Measurements from ENCODE around the gene OR4E1.
A peak's percentile ranks its signal among the peaks of the same experiment; 100 is the strongest.
"Not testable (repeated sequence)": the region's sequence is repeated elsewhere in the genome, so short reads cannot be mapped to it uniquely, and the experiment has no call there.

The OR4E1 gene

DNA sequence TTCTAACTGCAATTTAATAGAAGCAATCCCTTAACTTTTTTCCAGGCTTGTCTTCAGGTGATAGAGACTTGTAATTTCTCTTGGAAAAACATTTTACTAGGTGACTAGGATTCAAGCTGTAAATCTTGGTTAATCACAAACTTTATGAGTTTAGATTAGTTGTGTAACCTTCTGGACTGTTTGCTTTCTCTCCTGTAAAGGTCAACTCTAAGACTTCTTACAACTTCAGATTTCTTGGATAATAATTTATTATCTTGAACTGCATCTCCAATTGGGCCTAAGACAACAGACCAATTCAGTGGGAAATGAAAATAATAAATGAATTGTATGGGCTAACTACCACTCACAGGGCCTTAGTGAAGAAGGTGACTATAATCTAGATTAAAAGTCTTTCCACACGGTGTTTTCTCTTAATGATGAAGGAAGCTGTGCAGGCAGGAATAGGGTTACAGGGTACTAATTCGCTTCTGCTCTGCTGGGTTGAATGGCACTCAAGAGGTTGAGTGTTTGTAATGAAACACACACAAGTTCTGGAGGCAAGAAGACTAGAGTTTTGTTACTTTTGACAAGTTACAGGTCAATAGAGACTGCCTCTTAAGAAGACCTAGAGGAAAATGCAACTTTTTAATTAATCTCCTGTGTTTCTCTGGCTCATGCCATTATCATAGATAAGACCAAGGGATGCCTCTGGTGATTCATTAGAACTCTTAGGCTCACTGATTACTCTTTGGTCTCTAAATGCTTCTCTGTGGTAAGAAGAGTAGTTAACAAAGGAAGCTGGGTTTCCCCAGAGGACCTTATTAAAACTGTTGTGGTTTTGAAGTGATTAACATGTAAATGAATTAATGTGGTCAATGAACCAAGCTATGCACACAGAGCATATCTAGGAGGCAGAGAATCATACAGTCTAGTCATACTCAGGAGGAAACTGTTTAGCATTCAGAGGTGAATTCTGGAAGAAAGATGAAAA is 30.0 kb upstream of the OR4E1 start:
- Histone ChIP-seq H3K9me3 (ENCODE audit: control extremely low read depth in 1 of 5, control insufficient read depth in 4 of 5, insufficient read depth in 2 of 5, low read depth in 1 of 5, low read length in 4 of 5) (peaks cover 3 to 18% (median 5%) of the 10 kb centered on the region in 5 experiments), H3K4me1 (ENCODE audit: control extremely low read depth in 1 of 4, control insufficient read depth in 4 of 4, insufficient read depth in 4 of 4, low read length in 3 of 4) (no peaks in the 10 kb centered on the region), H3K27ac (ENCODE audit: insufficient read depth in 1 of 2, low read depth in 1 of 2, low read length in 2 of 2, poor library complexity in 1 of 2, severe bottlenecking in 2 of 2) (no peak overlapping the region), H3K4me3 (ENCODE audit: control insufficient read depth in 1 of 7, extremely low read depth in 1 of 7, insufficient read depth in 4 of 7, low read depth in 2 of 7, low read length in 6 of 7) (no peak overlapping the region), H3K27me3 (replicated peaks in 2 of 5; ENCODE audit: control insufficient read depth in 4 of 5, insufficient read depth in 5 of 5, low read length in 4 of 5) (peaks cover 0 to 5% (median 0%) of the 10 kb centered on the region in 5 experiments), H3K36me3 (ENCODE audit: control insufficient read depth in 4 of 4, insufficient read depth in 4 of 4, low read length in 3 of 4) (no peaks in the 10 kb centered on the region)
- DNase-seq: peak; percentile 7 to 57 (median 56)
- ChIA-PET CTCF (no interaction called here), POLR2A (no interaction called here)
- WGBS (ENCODE audit: insufficient coverage): 92% methylated on average over 2 of the region's 2 CpGs

DNA sequence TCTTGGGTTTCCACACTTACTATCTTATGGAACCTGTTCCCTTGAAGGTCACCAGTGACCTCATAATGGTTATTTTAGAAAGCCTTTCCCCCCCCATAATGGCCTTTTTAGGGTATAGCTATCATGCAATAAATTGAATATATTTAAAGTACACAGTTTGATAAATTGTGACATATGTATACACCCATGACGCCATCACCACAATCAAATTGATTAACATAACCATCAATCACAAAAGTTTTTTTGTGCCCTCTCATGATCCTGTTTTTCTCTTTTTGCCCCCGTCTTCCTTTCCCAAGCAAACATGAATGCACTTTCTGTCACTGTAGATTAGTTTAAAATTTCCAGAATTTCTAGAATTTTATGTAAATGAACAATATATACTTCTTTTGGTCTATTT is 28.7 kb upstream of the OR4E1 start:
- no peaks in the 10 kb centered on the region for H3K4me1 ChIP-seq (ENCODE audit: control extremely low read depth in 1 of 4, control insufficient read depth in 4 of 4, insufficient read depth in 4 of 4, low read length in 3 of 4)
- H3K9me3 ChIP-seq (ENCODE audit: control extremely low read depth in 1 of 5, control insufficient read depth in 4 of 5, insufficient read depth in 2 of 5, low read depth in 1 of 5, low read length in 4 of 5): peaks cover 3 to 11% (median 4%) of the 10 kb centered on the region in 5 experiments
- no peaks in the 10 kb centered on the region for H3K36me3 ChIP-seq (ENCODE audit: control insufficient read depth in 4 of 4, insufficient read depth in 4 of 4, low read length in 3 of 4)
- H3K27me3 ChIP-seq (replicated peaks in 2 of 5; ENCODE audit: control insufficient read depth in 4 of 5, insufficient read depth in 5 of 5, low read length in 4 of 5): peaks cover 0 to 5% (median 0%) of the 10 kb centered on the region in 5 experiments
- no peak overlapping the region for H3K27ac ChIP-seq (ENCODE audit: insufficient read depth in 1 of 2, low read depth in 1 of 2, low read length in 2 of 2, poor library complexity in 1 of 2, severe bottlenecking in 2 of 2)
- no peak for DNase-seq
- H3K4me3 ChIP-seq (ENCODE audit: control insufficient read depth in 1 of 7, extremely low read depth in 1 of 7, insufficient read depth in 4 of 7, low read depth in 2 of 7, low read length in 6 of 7): no peak overlapping the region
- ChIA-PET POLR2A (no interaction called here), CTCF (no interaction called here)
- no CpG with 5 or more reads among the region's 2 CpGs for WGBS (ENCODE audit: insufficient coverage)

DNA sequence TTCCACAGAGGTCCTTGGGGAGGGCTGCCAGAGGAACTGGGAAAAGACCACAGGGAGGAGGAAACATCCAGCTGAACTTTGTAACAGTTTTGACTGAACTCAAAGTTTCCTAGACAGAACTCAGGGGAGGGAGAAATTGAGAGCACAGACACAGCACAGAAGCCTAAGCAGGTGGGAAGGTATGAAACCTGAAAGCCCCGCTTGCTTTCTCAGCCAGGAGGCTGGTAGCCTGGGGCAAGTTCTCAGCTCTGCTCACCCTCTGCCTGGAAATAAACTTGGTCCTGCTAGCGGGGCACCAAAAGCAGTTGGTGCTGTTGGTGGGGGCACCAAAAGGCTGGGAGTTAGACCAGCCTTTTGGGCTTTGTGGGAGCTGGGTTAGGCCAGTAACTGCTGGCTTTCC is 25.9 kb upstream of the OR4E1 start:
- ChIA-PET POLR2A (no interaction called here), CTCF (interaction anchor here (0.9 kb wide), 1 partner anchor 10 kb away, joined by 3 read pairs; no protein-coding TSS in a partner anchor)
- WGBS (ENCODE audit: insufficient coverage): 100% methylated on average over 1 of the region's 2 CpGs
- Histone ChIP-seq H3K36me3 (ENCODE audit: control insufficient read depth in 4 of 4, insufficient read depth in 4 of 4, low read length in 3 of 4) (no peaks in the 10 kb centered on the region), H3K27me3 (replicated peaks in 2 of 5; ENCODE audit: control insufficient read depth in 4 of 5, insufficient read depth in 5 of 5, low read length in 4 of 5) (peaks cover 0 to 5% (median 2%) of the 10 kb centered on the region in 5 experiments), H3K9me3 (ENCODE audit: control extremely low read depth in 1 of 5, control insufficient read depth in 4 of 5, insufficient read depth in 2 of 5, low read depth in 1 of 5, low read length in 4 of 5) (no peaks in the 10 kb centered on the region), H3K4me1 (ENCODE audit: control extremely low read depth in 1 of 4, control insufficient read depth in 4 of 4, insufficient read depth in 4 of 4, low read length in 3 of 4) (no peaks in the 10 kb centered on the region), H3K4me3 (ENCODE audit: control insufficient read depth in 1 of 7, extremely low read depth in 1 of 7, insufficient read depth in 4 of 7, low read depth in 2 of 7, low read length in 6 of 7) (no peak overlapping the region), H3K27ac (ENCODE audit: insufficient read depth in 1 of 2, low read depth in 1 of 2, low read length in 2 of 2, poor library complexity in 1 of 2, severe bottlenecking in 2 of 2) (no peak overlapping the region)
- DNase-seq: no peak

DNA sequence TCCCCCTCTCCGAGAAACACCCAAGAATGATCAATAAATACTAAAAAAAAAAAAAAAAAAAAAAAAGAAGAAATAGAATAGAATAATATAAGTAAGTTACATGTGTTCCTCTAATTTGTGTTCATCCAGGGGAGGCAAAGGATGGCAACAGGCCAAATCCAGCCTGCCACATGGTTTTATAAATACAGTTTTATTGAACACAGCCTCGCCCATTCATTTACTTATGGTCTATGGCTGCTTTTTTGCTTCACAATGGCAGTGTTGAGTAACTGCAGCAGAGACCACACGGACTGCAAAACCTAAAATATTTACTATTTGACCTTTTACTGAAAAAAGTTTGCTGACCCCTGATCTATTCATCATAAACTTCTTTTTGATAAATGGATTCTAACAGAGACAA is 24.9 kb upstream of the OR4E1 start:
- H3K36me3 ChIP-seq (ENCODE audit: control insufficient read depth in 4 of 4, insufficient read depth in 4 of 4, low read length in 3 of 4); H3K4me1 ChIP-seq (ENCODE audit: control extremely low read depth in 1 of 4, control insufficient read depth in 4 of 4, insufficient read depth in 4 of 4, low read length in 3 of 4); H3K27me3 ChIP-seq (replicated peaks in 2 of 5; ENCODE audit: control insufficient read depth in 4 of 5, insufficient read depth in 5 of 5, low read length in 4 of 5); DNase-seq; H3K27ac ChIP-seq (ENCODE audit: insufficient read depth in 1 of 2, low read depth in 1 of 2, low read length in 2 of 2, poor library complexity in 1 of 2, severe bottlenecking in 2 of 2); H3K9me3 ChIP-seq (ENCODE audit: control extremely low read depth in 1 of 5, control insufficient read depth in 4 of 5, insufficient read depth in 2 of 5, low read depth in 1 of 5, low read length in 4 of 5); H3K4me3 ChIP-seq (ENCODE audit: control insufficient read depth in 1 of 7, extremely low read depth in 1 of 7, insufficient read depth in 4 of 7, low read depth in 2 of 7, low read length in 6 of 7); CTCF ChIA-PET; POLR2A ChIA-PET: not testable (repeated sequence)
- WGBS (ENCODE audit: insufficient coverage): no CpG with 5 or more reads among the region's 3 CpGs

DNA sequence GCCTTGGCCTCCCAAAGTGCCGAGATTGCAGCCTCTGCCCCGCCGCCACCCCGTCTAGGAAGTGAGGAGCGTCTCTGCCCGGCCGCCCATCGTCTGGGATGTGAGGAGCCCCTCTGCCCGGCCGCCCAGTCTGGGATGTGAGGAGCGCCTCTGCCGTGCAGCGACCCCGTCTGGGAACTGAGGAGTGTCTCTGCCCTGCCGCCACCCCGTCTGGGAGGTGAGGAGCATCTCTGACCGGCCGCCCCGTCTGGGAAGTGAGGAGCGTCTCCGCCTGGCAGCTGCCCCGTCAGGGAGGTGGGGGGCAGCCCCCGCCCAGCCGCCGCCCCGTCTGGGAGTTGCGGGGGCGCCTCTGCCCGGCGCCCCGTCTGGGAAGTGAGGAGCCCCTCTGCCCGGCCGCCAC is 24.0 kb upstream of the OR4E1 start:
- CTCF ChIA-PET; H3K4me1 ChIP-seq (ENCODE audit: control extremely low read depth in 1 of 4, control insufficient read depth in 4 of 4, insufficient read depth in 4 of 4, low read length in 3 of 4); DNase-seq; H3K9me3 ChIP-seq (ENCODE audit: control extremely low read depth in 1 of 5, control insufficient read depth in 4 of 5, insufficient read depth in 2 of 5, low read depth in 1 of 5, low read length in 4 of 5); H3K36me3 ChIP-seq (ENCODE audit: control insufficient read depth in 4 of 4, insufficient read depth in 4 of 4, low read length in 3 of 4); H3K4me3 ChIP-seq (ENCODE audit: control insufficient read depth in 1 of 7, extremely low read depth in 1 of 7, insufficient read depth in 4 of 7, low read depth in 2 of 7, low read length in 6 of 7); H3K27me3 ChIP-seq (replicated peaks in 2 of 5; ENCODE audit: control insufficient read depth in 4 of 5, insufficient read depth in 5 of 5, low read length in 4 of 5); POLR2A ChIA-PET; H3K27ac ChIP-seq (ENCODE audit: insufficient read depth in 1 of 2, low read depth in 1 of 2, low read length in 2 of 2, poor library complexity in 1 of 2, severe bottlenecking in 2 of 2): not testable (repeated sequence)
- WGBS (ENCODE audit: insufficient coverage): 96% methylated on average over 19 of the region's 33 CpGs

DNA sequence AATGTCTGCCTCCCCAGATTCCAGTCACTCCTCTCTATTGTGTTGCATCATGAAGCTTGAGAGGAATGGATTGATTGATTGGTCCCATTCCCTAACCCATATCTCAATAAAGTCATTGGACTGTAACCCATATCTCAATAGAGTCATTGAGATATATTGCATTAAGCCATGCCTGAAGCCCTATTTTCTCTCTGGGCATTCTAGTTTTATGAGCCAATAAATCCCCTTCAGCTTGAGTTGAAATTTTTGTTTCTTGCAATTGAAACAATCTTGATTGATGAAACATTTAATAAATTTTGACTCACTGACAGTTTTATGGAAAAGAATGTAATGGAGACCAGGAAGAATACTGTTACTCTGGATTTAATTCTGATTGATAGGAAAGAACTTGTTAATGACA is 20.8 kb upstream of the OR4E1 start:
- Histone ChIP-seq H3K36me3 (ENCODE audit: control insufficient read depth in 4 of 4, insufficient read depth in 4 of 4, low read length in 3 of 4) (no peaks in the 10 kb centered on the region), H3K27ac (ENCODE audit: insufficient read depth in 1 of 2, low read depth in 1 of 2, low read length in 2 of 2, poor library complexity in 1 of 2, severe bottlenecking in 2 of 2) (no peak overlapping the region), H3K27me3 (replicated peaks in 2 of 5; ENCODE audit: control insufficient read depth in 4 of 5, insufficient read depth in 5 of 5, low read length in 4 of 5) (peaks cover 0 to 4% (median 0%) of the 10 kb centered on the region in 5 experiments), H3K9me3 (ENCODE audit: control extremely low read depth in 1 of 5, control insufficient read depth in 4 of 5, insufficient read depth in 2 of 5, low read depth in 1 of 5, low read length in 4 of 5) (no peaks in the 10 kb centered on the region), H3K4me1 (ENCODE audit: control extremely low read depth in 1 of 4, control insufficient read depth in 4 of 4, insufficient read depth in 4 of 4, low read length in 3 of 4) (no peaks in the 10 kb centered on the region), H3K4me3 (ENCODE audit: control insufficient read depth in 1 of 7, extremely low read depth in 1 of 7, insufficient read depth in 4 of 7, low read depth in 2 of 7, low read length in 6 of 7) (no peak overlapping the region)
- no peak for DNase-seq
- ChIA-PET CTCF (no interaction called here), POLR2A (no interaction called here)

DNA sequence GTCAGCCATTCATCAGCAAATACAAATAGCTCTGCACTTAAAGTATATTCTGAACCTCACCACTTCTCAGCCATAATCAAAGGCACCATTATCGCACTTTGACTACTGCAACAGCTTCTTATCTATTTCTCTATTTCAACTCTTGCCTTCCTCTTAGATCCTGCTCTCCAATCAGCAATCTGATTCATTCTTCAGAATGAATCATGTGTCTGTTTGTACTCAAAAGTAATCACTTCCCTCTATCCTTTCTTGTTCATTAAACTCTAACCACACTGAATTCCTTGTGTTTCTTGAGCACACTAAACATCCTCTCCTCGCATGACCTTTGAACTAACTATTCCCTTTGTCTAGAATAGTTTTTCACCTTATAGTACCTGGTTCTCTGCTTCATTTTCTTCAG is 12.8 kb upstream of the OR4E1 start:
- H3K27me3 ChIP-seq (replicated peaks in 2 of 5; ENCODE audit: control insufficient read depth in 4 of 5, insufficient read depth in 5 of 5, low read length in 4 of 5): peaks cover 0 to 6% (median 2%) of the 10 kb centered on the region in 5 experiments
- H3K36me3 ChIP-seq (ENCODE audit: control insufficient read depth in 4 of 4, insufficient read depth in 4 of 4, low read length in 3 of 4): no peaks in the 10 kb centered on the region
- no peak overlapping the region for H3K27ac ChIP-seq (ENCODE audit: insufficient read depth in 1 of 2, low read depth in 1 of 2, low read length in 2 of 2, poor library complexity in 1 of 2, severe bottlenecking in 2 of 2)
- 100% methylated on average over 2 of the region's 2 CpGs for WGBS (ENCODE audit: insufficient coverage)
- CTCF ChIA-PET: no interaction called here
- DNase-seq: no peak
- POLR2A ChIA-PET: no interaction called here
- H3K4me3 ChIP-seq (ENCODE audit: control insufficient read depth in 1 of 7, extremely low read depth in 1 of 7, insufficient read depth in 4 of 7, low read depth in 2 of 7, low read length in 6 of 7): no peak overlapping the region
- peaks cover 0 to 2% (median 0%) of the 10 kb centered on the region in 5 experiments for H3K9me3 ChIP-seq (ENCODE audit: control extremely low read depth in 1 of 5, control insufficient read depth in 4 of 5, insufficient read depth in 2 of 5, low read depth in 1 of 5, low read length in 4 of 5)
- no peaks in the 10 kb centered on the region for H3K4me1 ChIP-seq (ENCODE audit: control extremely low read depth in 1 of 4, control insufficient read depth in 4 of 4, insufficient read depth in 4 of 4, low read length in 3 of 4)
